NCI-H1436 (cell line): Measurements from ENCODE around the gene NGEF.
"Not testable (repeated sequence)": the region's sequence is repeated elsewhere in the genome, so short reads cannot be mapped to it uniquely, and the experiment has no call there.

Source experiments
- DNase-seq: peaks from one replicate; lab custom pipeline; 2025; lab: John Stamatoyannopoulos, UW

Gene NGEF

GRCh38 chr2:232871835-232872736 lies 141.0 kb downstream of the NGEF start:
- no peak for DNase-seq

- DNase-seq = no peak
Measured at GRCh38 chr2:232871418-232871834, 141.6 kb downstream of the NGEF start.

- DNase-seq = no peak
Measured at GRCh38 chr2:232870766-232871371, 142.2 kb downstream of the NGEF start.

- DNase-seq = no peak
Measured at GRCh38 chr2:232870018-232870765, 142.9 kb downstream of the NGEF start, which contains the start of gene SNORC. SNORC (plus strand) TSS chr2:232870264; CDS start chr2:232870342, 78 bp downstream.

GRCh38 chr2:232869138-232870017 lies 143.7 kb downstream of the NGEF start:
- DNase-seq = no peak

GRCh38 chr2:232866104-232866503 lies 147.0 kb downstream of the NGEF start:
- no peak for DNase-seq

GRCh38 chr2:232865165-232865564 lies 147.9 kb downstream of the NGEF start:
- DNase-seq = no peak

GRCh38 chr2:232863996-232864395 lies 149.1 kb downstream of the NGEF start:
- no peak for DNase-seq

GRCh38 chr2:232861353-232861752 lies 151.7 kb downstream of the NGEF start:
- no peak for DNase-seq

GRCh38 chr2:232860593-232861241 lies 152.3 kb downstream of the NGEF start:
- DNase-seq = no peak

- DNase-seq = no peak
Measured at GRCh38 chr2:232859385-232859916, 153.6 kb downstream of the NGEF start.

GRCh38 chr2:232857158-232857563 lies 155.9 kb downstream of the NGEF start:
- no peak for DNase-seq

GRCh38 chr2:232854082-232854481 lies 159.0 kb downstream of the NGEF start:
- DNase-seq = no peak

GRCh38 chr2:232852676-232853075 lies 160.4 kb downstream of the NGEF start:
- DNase-seq = no peak

- not testable (repeated sequence) for DNase-seq
Measured at GRCh38 chr2:232852081-232852480, 161.0 kb downstream of the NGEF start.

- no peak for DNase-seq
Measured at GRCh38 chr2:232850039-232850438, 163.0 kb downstream of the NGEF start.

GRCh38 chr2:232846055-232846454 lies 167.0 kb downstream of the NGEF start:
- DNase-seq = no peak

GRCh38 chr2:232843834-232844233 lies 169.2 kb downstream of the NGEF start:
- no peak for DNase-seq

GRCh38 chr2:232842689-232843088 lies 170.4 kb downstream of the NGEF start:
- DNase-seq = no peak

- DNase-seq = no peak
Measured at GRCh38 chr2:232839411-232840079, 173.5 kb downstream of the NGEF start.
